SHP77 (cell line): ENCODE results near the gene LAPTM5.
"Not testable (repeated sequence)": the region's sequence is repeated elsewhere in the genome, so short reads cannot be mapped to it uniquely, and the experiment has no call there.

Experiments used
- DNase-seq, 2 experiments: peaks; one replicate each; lab custom pipeline; 2025; lab: John Stamatoyannopoulos, UW

The LAPTM5 gene

GRCh38 chr1:30693822-30694221 is 63.8 kb downstream of the LAPTM5 start:
- no peak for DNase-seq

GRCh38 chr1:30693366-30693765 is 64.2 kb downstream of the LAPTM5 start:
- no peak for DNase-seq

- DNase-seq, result no peak
Observed at GRCh38 chr1:30692948-30693301, 64.6 kb downstream of the LAPTM5 start.

- no peak for DNase-seq
Observed at GRCh38 chr1:30692201-30692947, 65.2 kb downstream of the LAPTM5 start.

GRCh38 chr1:30691480-30691879 is 66.1 kb downstream of the LAPTM5 start:
- peak in 1 of 2 experiments; percentile 20 for DNase-seq

- DNase-seq, result no peak
Observed at GRCh38 chr1:30689901-30690645, 67.5 kb downstream of the LAPTM5 start.

- no peak for DNase-seq
Observed at GRCh38 chr1:30688920-30689794, 68.4 kb downstream of the LAPTM5 start.

- not testable (repeated sequence) for DNase-seq
Observed at GRCh38 chr1:30688516-30688915, 69.1 kb downstream of the LAPTM5 start.

- DNase-seq, result no peak
Observed at GRCh38 chr1:30687886-30688285, 69.7 kb downstream of the LAPTM5 start.

- DNase-seq, result no peak
Observed at GRCh38 chr1:30686236-30686935, 71.2 kb downstream of the LAPTM5 start.

GRCh38 chr1:30685796-30686165 is 71.8 kb downstream of the LAPTM5 start:
- DNase-seq, result no peak

GRCh38 chr1:30684881-30685795 is 72.4 kb downstream of the LAPTM5 start:
- no peak for DNase-seq

- no peak for DNase-seq
Observed at GRCh38 chr1:30684259-30684658, 73.3 kb downstream of the LAPTM5 start.

- no peak for DNase-seq
Observed at GRCh38 chr1:30683699-30684098, 73.9 kb downstream of the LAPTM5 start.
